Right lobe of liver (tissue), 6 donors: ENCODE data around the gene ARID5B. TPM values are rescaled to one million over a fixed set of nuclear protein-coding genes. Genes with fewer than 3 reads are reported as not detected.
A peak's percentile ranks its signal among the peaks of the same experiment; 100 is the strongest.

ENCODE experiments used
- ATAC-seq, 4 donors: fragments of 200-7000 bp; cut with Tn5 transposase; one replicate each; pipeline ENCODE4 v1.9.1; 2020; ENCODE audit warnings: mild to moderate bottlenecking in 4 of 4, moderate library complexity in 4 of 4
- DNase-seq, 3 donors: peaks; one replicate each; pipeline ENCODE4 v3.0.0-alpha.2; 2020
- H3K27ac ChIP-seq, 3 donors: fragments of 200-600 bp; one replicate each; pipeline ENCODE4 v1.8.0; 2022
- H3K27me3 ChIP-seq, 2 donors: fragments of 200-600 bp; one replicate each; pipeline ENCODE4 v1.8.0; 2022
- H3K36me3 ChIP-seq, 4 donors: fragments of 200-600 bp; sonication (generic) in 1 of 4; one replicate each; pipeline versions ENCODE4 v1.5.1 to v1.8.0; 2017 to 2022; ENCODE audit warnings: control low read depth in 1 of 4
- H3K4me1 ChIP-seq, 4 donors: fragments of 200-600 bp; sonication (generic) in 1 of 4; one replicate each; pipeline versions ENCODE4 v1.5.1 to v1.8.0; 2017 to 2022; ENCODE audit warnings: control low read depth in 1 of 4
- H3K4me3 ChIP-seq, 3 donors: fragments of 200-600 bp; one replicate each; pipeline ENCODE4 v1.8.0; 2022
- H3K9me3 ChIP-seq, 4 donors: fragments of 200-600 bp; sonication (generic) in 1 of 4; one replicate each; pipeline versions ENCODE4 v1.5.1 to v1.8.0; 2017 to 2022; ENCODE audit warnings: control low read depth in 1 of 4
- CTCF ChIP-seq, 4 donors: fragments of 200-600 bp in 3 of 4; fragments of 450-650 bp in 1 of 4; IDR thresholded peaks; one replicate each; pipeline versions ENCODE4 v1.5.1 to v1.8.0; 2016 to 2022; ENCODE audit warnings: antibody characterized with exemption in 4 of 4, mild to moderate bottlenecking in 2 of 4
- POLR2A ChIP-seq: fragments of 450-650 bp; IDR thresholded peaks from one replicate; pipeline ENCODE4 v1.6.1; 2017; ENCODE audit warnings: antibody characterized with exemption, mild to moderate bottlenecking
- WGBS: methylation state at CpG from one replicate; pipeline ENCODE4 v1.1.6; 2018; ENCODE audit warnings: low coverage, low lambda C conversion rate; ENCODE audit not compliant: insufficient coverage; ENCODE audit errors: missing lambda C conversion rate; 5-methylcytosine and 5-hydroxymethylcytosine counted together
- intact Hi-C, 2 donors: fragments of 100-400 bp; cut with DNase I; formaldehyde crosslinking; loops; one replicate each; pipeline versions ENCODE4 v1.11.2 to v1.14.1; 2022
- total RNA-seq, 6 experiments: library from RNA; depleted of rRNA in 2 of 6; stranded (reverse); fragments of >200 nt in 2 of 6; fragmentation: NEBNext Ultra II Directional in 3 of 6; extraction: Animal tissue kit (Norgen Biotek cat#: 25700) in 3 of 6; gene quantifications; one replicate each; pipeline versions ENCODE4 v1.1.0 to v1.2.4, GENCODE V29; 2016 to 2023
- donor health status: DM: no; HTN: yes; CAD: no.
- donor health status: DM: no; HTN: no; CAD: no.
- donor health status: DM: no; HTN: no; CAD: no.
- donor health status: DM: no; HTN: yes; CAD: no.
- donor health status: DM: no; HTN: yes; CAD: no.

ARID5B gene
- total RNA-seq, 6 experiments from 2014 or later, result 2.7 to 10.5 (median 5.3) TPM

- ATAC-seq (peak in 1 of 4 donors; percentile 19), DNase-seq (no peak)
- intact Hi-C loops, result no loop called here
- TF ChIP-seq POLR2A (no peak), CTCF (IDR thresholded peaks at IDR 0.05) (no peak)
- H3K4me3 ChIP-seq, result no peak overlapping the region
- H3K27me3 ChIP-seq, result no peaks in the 10 kb centered on the region
- no peak overlapping the region for H3K27ac ChIP-seq
- H3K9me3 ChIP-seq, result no peaks in the 10 kb centered on the region
- 95% methylated on average over 12 of the region's 22 CpGs for WGBS
- peaks cover 0 to 11% (median 5%) of the 10 kb centered on the region in 4 donors for H3K4me1 ChIP-seq
- H3K36me3 ChIP-seq, result peaks cover 0 to 14% (median 6%) of the 10 kb centered on the region in 4 donors
Observed at GRCh38 chr10:62092301-62093030, 191.0 kb downstream of the ARID5B start.

DNA sequence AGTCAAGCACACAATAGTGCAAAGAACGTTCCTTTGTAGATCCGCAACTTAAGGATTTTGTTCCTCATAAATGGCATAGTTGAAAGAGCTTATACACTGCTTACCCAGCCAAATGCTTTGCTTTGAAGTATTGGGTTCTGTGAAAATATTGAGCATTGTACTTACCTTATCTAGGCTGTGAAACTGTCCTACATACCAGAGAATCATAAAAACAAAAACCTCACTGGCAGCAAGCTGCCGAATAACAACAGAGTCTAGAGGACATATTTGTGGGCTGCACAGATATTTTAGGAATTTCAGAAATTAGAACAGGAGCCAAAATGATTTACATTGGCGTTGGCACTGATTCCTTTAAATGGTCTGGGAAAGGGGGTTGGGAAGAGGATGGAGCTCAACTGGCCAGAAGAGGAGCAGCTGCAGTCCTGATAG, 192.4 kb downstream of the ARID5B start:
- no peak for ATAC-seq
- intact Hi-C loops, result no loop called here
- WGBS, result 74% methylated on average over 4 of the region's 4 CpGs

GRCh38 chr10:62095181-62096122, 194.0 kb downstream of the ARID5B start:
- ATAC-seq, result peak; percentile 56 to 85 (median 68)
- Histone ChIP-seq H3K27ac (peak overlapping the region in 2 of 3 donors; percentile 12 to 24), H3K4me3 (no peak overlapping the region)

More for the DNA sequence above, 192.4 kb downstream of the ARID5B start:
- Histone ChIP-seq H3K4me3 (no peak overlapping the region), H3K4me1 (peaks cover 0 to 11% (median 5%) of the 10 kb centered on the region in 4 donors), H3K27me3 (no peaks in the 10 kb centered on the region), H3K27ac (no peak overlapping the region), H3K36me3 (peaks cover 0 to 14% (median 6%) of the 10 kb centered on the region in 4 donors), H3K9me3 (no peaks in the 10 kb centered on the region)
- DNase-seq, result no peak
- no peak for TF ChIP-seq POLR2A
- no peak for TF ChIP-seq CTCF (IDR thresholded peaks at IDR 0.05)

More at GRCh38 chr10:62095181-62096122, 194.0 kb downstream of the ARID5B start:
- no peak for TF ChIP-seq CTCF (IDR thresholded peaks at IDR 0.05)
- TF ChIP-seq POLR2A, result no peak
- Histone ChIP-seq H3K36me3 (peaks cover 0 to 14% (median 6%) of the 10 kb centered on the region in 4 donors), H3K9me3 (no peaks in the 10 kb centered on the region), H3K27me3 (no peaks in the 10 kb centered on the region), H3K4me1 (peaks cover 0 to 11% (median 5%) of the 10 kb centered on the region in 4 donors)
- no peak for DNase-seq
- intact Hi-C loops, result no loop called here
- WGBS, result 23% methylated on average over 11 of the region's 12 CpGs
